NCI-H1417 (cell line): ENCODE measurements around the gene SMG9.

Experiments used
- DNase-seq, 3 experiments: peaks; one replicate each; lab custom pipeline; 2025; lab: John Stamatoyannopoulos, UW

The SMG9 gene

DNA sequence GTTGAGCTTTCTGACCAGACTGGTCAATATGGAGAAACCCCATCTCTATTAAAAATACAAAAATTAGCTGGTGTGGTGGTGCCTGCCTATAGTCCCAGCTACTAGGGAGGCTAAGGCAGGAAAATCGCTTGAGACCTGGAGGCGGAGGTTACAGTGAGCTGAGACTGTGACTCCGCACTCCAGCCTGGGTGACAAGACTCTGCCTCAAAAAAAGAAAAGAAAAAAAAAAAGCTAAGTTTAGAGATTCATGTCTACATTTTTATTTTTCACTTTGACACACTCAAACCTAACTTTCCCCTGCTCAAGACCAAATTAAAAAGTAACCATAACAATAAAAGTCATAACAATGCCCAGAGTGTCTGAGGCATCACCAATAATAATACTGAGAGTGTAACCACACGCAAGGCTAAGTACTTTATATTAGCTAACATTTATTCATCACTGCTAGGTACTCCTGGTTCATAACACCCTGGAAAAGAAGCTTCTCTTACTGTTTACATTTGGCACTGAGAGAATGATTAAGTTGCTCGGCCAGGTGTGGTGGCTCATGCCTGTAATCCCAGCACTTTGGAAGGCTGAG, 33.2 kb downstream of the SMG9 start:
- DNase-seq = no peak

DNA sequence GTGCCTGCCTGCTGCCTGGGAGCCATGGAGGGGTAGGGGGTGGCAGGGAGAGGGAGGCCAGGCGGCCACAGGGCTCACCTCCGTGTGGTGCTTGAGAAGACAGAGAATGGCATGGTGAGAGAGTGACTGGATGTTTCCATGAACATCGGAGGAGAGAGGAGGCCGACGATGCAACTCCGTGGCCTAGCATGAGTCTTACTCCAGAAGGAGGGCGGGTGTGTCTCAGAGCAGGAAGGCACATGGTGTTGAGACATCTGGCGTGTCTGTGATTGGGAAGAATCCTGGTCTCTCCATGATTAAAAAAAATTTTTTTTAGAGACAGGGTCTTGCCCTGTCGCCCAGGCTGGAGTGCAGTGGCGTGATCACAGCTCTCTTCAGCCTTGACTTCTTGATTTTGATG, 33.8 kb downstream of the SMG9 start:
- DNase-seq = no peak

DNA sequence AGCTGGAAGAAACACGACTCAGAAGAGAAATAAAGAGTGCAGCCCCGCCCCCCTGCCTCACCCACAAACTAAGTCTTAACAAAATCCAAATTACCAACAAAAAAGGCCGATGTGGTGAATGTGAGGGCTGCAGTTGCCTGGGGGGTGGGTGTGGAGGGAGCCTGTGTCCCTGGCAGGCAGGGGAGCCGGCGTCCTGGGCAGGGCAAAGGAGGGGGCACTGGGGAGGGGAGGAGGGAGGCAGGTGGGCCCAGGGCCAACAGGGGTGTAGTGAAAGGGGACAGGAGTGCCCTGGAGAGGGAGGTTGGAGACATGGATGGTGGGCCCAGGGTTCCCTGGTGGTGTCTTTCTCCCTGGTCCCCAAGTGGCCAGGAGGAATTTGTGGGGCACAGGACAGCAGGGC, 34.8 kb downstream of the SMG9 start:
- DNase-seq = no peak

DNA sequence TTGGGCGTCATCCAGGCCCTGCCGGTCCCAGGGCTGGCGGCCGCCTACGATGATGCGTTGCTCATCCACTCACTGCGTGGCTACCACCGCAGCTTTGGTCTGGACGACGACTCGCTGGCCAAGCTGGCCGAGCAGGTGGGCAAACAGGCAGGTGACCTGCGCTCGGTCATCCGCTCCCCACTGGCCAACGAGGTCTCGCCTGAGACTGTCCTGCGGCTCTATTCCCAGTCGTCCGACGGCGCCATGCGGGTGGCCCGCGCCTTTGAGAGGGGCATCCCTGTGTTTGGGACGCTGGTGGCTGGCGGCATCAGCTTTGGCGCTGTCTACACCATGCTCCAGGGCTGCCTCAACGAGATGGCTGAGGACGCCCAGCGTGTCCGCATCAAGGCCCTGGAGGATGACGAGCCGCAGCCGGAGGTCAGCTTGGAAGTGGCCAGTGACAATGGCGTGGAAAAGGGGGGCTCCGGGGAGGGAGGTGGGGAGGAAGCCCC, 35.3 kb downstream of the SMG9 start:
- no peak for DNase-seq

DNA sequence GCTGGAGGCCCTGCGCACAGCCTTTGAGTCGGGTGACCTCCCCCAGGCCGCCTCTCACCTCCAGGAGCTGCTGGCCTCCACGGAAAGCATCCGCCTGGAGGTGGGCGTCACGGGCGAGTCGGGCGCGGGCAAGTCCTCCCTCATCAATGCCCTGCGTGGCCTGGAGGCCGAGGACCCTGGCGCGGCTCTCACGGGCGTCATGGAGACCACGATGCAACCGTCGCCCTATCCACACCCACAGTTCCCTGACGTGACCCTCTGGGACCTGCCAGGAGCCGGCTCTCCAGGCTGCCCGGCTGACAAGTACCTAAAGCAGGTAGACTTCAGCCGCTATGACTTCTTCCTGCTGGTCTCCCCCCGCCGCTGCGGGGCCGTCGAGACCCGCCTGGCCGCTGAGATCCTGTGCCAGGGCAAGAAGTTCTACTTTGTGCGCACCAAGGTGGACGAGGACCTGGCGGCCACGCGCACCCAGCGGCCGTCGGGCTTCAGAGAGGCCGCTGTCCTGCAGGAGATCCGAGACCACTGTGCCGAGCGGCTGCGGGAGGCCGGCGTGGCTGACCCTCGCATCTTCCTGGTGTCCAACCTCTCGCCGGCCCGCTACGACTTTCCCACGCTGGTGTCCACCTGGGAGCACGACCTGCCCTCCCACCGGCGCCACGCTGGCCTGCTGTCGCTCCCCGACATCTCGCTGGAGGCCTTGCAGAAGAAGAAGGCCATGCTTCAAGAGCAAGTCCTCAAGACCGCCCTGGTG, 36.0 kb downstream of the SMG9 start:
- no peak for DNase-seq

DNA sequence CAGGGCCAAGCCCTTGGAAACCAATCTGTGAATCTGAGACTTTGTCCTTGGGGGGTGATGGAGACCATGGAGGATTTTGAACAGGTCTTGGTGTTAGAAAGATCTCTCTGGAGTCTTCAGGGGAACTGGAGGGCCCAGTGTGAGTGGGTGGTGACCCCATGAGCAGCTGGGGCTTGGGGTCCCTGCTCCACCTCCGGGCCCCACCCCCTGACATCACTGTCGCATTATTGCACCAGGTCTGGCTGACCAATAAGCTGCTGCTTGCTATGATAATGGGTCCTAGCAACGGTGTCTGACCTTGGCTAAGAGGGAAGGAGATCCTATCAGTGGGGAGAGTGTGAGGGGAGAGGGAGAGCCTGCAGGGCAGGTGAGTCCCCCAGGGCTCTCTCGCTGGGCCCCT, 39.0 kb downstream of the SMG9 start, which contains the start of gene IRGC:
Gene IRGC, plus strand, starts transcription at position 301 of the 400 bp plus-strand sequence. CDS start 2,483 bp downstream, outside the sequence.
- no peak for DNase-seq

DNA sequence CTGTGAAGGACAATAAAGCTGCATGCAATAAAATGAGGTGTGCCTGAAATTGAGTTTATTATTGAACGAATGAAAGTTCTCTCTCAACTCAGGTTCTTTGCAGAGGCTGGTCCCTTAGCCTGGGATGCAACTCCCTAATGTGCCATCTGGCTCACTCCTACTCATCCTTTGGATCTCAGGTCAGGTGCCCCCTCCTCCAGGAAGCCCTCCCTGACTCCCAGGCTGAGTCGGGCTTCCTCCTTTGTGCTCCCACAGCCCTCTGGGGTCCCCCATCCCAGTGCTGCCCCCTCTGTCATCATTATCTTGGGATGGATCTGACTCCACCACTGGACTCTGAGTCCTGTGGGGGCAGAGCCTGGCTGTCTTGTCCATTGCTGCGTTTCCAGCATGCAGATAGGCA, 41.6 kb downstream of the SMG9 start:
- no peak for DNase-seq

DNA sequence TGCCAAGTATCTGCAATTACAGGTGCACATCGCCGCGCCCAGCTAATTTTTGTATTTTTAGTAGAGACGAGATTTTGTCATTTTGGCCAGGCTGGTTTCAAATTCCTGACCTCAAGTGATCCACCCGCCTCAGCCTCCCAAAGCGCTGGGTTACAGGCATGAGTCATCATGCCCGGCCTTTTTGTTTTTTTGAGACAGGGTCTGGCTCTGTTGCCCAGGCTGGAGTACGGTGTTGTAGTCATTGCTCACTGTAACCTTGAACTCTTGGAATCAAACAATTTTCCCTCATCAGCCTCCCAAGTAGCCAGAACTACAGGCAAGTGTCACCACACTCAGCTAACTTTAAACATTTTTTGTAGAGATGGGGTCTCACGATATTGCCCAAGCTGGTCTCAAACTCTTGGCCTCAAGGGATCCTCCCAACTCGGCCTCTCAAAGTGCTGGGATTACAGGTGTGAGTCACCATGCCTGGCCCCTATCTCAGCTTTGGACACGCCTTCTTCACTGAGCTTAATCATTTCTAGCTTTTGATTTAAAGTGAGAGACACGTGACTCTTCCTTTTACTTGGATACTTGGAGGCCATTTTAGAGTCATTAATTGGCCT, 42.9 kb downstream of the SMG9 start:
- no peak for DNase-seq

DNA sequence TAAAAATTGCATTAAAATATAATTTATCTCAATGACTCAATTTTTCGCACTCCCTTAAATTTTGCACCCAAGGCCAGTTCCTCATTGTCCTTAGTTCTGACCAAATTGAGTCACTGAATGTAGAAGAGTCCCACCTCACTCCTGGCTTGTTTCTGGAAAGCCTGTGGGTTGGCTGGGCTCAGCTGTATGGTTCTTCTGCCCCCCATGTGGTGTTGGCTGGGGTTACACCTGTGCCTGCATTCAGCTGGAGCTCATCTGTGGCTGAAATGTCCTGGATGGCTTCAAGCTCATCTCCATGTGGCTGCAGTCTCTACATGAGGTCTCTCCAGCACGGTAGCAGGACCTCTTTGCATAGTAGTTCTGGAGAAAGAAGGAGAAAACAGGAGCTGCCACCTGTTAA, 46.0 kb downstream of the SMG9 start:
- no peak for DNase-seq

DNA sequence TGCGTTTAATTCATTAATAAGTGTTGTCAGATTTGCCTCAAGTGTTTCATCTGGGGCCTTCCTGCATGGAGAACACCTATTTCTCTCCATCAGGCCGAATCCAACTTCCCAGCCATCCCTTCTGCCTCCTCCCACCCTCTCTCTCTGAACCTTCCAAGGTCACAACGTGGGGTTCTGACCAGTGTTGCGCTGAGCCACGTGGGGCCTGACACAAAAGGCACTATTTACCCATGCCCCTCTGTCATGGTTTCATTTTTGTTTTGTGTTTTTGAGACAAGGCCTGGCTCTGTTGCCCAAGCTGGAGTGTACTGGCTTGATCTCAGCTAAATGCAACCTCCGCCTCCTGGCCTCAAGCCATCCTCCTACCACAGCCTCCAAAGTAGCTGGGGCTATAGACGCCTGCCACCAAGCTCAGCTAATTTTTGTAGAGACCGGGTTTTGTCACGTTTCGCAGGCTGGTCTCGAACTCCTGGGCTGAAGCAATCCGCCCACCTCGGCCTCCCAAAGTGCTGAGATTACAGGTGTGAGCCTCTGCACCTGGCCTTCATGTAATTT, 47.5 kb downstream of the SMG9 start:
- no peak for DNase-seq

DNA sequence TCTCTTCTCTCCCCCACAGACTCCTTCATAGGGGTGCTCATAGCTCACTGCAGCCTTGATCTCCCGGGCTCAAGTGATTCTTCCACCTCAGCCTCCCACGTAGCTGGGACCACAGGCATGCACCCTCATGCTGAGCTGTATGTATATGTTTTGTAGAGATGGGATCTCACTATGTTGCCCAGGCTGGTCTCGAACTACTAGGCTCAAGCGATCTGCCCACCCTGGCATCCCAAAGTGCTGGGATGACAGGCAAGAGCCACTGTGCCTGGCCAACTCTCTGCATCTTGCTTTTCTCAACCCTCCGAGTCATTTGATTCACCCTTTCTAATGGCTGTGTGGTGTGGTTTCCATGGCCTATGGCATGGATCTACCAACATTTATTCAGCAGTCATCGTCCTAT, 49.0 kb downstream of the SMG9 start:
- DNase-seq = no peak

DNA sequence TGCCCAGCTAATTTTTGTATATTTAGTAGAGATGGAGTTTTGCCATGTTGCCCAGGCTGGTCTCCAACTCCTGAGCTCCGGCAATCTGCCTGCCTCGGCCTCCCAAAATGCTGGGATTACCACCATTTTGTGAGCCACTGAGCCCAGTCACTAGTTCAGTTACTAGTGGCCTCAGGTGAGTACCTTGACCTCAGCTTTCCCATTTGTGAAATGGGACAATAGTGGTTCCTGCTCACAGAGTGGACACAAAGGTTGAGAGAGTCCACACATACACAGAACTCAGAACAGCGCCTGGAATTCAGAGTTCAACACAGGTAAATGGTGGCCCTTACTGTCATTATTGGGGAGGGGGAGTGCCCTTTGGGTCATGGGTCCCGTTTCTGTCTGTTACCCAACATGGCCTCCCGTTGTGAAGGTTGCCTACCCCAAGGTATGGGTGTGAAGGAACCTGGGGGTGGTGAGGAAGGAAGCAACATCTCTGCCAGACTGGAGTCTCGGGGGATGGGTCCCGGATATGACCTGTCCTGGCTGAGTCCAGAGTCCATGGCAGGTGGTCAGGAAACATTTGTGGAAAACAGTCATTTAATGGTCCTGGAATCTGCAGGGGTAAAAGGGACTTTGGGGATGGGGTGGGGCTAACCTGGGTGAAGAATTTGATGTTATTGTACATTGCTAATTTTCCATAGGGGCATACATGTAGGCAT, 50.6 kb downstream of the SMG9 start:
- DNase-seq = no peak

DNA sequence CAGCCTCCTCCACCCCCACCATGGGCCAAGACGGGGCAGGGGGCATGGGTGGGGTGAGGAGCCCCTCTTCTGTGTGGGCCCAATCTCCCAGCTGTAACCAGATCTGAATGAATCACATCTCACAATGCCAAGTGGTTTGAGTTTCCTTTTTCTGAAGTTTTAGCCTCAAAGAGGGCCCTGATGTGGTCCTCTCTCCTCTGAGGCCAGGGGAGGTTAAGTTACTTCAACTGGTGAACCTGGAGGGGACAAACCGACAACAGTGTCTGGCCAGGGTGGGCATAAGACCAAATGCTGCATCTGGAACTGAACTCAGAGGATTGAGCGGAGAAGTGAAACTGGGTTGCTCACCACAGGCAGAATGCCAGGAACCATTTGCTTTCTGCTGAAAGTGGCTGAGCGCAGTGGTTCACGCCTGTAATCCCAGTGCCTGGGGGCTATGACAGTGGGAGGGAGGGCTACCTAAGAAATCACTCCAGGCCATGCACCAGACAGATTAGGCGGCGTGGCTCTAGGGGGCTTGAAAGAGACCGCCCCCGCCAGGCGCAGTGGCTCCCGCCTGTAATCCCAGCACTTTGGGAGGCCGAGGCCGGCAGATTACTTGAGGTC, 54.3 kb downstream of the SMG9 start:
- DNase-seq = no peak

DNA sequence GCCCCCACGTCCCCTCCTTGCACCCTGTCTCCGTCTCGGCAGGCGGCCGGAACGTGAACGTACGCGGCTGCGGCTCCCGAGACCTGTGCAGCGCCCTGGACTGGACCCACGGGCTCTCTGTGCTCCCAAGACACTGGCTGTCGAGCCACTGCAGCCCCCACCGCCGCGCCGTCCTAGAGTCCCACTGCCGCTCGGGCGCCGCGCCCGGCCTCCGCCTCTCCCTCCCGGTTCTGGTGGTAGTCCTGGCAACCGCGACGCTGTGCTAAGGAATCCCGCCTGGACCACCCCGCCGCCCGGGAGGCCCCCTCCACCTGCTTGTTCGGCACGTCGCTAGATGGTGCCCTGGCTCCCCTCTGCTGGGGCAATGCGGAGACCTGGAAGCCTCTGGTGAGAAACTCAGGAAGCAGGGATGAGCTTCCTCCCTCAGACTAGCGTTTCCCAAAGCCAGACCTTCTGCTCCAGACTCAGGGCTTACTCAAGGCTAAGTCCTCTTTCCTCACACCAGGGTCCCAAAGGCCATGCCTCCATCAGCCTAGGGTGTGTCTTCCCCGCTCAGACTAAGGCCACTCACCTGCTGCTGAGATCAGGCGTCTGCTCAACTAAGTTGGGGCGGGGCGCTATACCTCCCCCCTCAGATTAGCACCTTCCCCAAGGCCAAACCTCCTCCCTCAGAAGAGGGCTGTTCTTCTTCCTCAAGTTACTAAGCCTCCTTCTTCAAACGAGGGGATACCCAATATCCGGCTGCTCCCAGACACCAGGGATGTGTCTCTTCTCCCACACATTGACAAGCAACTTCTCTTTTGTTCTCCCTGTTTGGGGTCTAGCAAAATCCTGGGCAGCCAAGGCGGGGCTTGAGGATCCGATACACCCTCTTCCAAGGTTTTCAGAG, 55.0 kb downstream of the SMG9 start:
- DNase-seq = peak in 2 of 3 experiments; percentile 13 to 16

DNA sequence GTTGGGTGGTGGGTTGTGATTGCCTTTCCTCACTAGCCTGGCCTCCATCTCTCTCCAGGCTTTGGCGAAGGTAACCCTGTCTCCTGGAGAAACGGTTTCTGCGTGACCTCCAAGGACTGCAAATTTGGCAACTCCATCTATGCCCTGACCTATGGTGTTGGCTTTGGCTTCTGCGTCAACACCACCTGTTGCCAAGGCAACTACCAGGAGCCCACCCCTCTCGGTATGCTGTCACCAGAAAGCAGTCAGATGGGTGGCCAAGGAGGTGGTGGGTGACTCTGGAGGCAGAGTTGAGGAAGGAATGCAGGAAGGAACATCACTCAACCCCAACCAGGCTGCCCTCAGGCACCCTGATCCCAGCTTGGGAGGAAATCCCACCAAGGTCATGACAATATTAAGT, 57.5 kb downstream of the SMG9 start:
- DNase-seq = no peak

DNA sequence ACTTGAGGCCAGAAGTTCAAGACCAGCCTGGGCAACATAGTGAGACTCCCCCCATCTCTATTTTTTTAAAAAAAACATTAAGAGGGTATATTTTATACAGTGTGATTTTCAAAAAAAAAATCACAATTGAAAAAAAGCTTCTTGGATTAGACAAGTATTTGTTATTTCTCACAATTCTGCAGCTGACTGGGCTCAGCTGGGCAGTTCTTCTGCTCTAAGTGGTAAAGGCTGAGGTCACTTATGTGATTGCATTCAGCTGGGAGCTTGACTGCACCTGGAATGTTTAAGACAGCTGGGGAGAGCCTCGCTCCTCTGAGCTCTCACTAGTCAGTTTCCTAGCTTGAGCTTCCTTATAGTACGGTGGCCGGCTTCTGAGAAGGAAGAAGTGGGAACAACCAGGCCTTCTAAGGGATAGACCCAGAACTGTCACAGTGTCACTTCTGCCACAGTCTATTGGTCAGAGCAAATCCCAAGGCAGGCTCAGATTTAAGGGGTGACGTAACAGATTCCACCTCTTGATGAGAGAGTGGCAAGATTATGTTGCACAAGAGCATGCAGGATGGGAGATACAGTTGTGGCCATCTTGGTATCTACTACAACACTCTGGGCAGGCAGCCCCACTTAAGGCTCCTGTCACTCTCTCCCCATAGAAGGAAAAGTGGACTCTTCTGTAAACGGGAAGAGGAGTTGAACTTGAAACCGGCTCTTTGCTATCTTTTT, 58.6 kb downstream of the SMG9 start:
- no peak for DNase-seq

DNA sequence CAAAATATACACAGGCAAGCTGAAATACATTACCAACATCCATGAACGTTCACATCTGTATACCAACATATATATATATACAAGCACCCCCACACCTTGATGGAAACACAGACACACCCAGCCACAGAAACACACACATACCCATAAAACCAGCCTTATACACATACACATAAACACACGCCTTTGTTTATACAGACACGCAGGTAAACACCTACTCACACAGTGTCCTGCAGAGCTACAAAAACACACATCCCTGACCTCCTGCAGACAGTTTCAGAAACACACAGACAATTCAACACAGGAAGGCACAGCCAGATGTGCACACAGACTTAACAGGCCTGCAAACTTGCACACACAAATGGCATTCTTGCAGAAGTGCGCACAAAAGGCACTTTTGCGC, 60.2 kb downstream of the SMG9 start:
- no peak for DNase-seq

DNA sequence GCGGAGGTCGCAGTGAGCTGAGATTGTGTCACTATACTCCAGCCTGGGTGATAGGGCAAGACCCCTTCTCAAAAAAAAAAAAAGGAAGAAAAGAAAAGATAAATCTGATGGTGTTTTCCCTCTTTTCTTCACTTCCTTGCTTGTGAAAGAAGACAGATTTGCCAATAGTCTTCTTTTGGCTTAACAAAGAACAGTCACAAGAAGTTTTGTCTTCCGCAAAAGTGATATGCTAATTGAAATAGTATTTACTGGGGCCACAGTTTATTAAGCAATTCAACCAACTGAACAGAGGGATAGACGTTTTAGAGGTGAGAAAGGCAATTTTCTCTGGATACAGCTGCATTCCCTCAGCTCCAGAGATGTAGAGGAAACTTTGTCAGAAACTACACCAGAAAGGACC, 61.9 kb downstream of the SMG9 start:
- no peak for DNase-seq

DNA sequence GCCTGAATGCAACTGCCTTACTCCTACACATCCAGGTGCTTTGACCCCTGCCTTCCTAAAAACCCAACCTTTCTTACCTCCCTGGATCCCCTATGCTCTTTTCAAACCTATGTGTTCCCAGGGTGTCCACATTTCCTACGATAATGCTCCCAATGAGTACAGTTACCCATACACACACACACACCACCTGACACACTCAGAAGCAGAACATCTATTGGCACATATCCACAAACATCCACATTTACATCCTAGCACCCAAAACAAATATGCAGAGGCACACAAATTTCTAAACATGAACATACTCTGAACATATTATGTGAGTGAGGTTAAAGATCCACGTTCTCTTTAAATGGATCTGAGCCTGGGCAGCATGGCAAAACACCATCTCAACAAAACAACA, 62.4 kb downstream of the SMG9 start:
- DNase-seq = no peak

DNA sequence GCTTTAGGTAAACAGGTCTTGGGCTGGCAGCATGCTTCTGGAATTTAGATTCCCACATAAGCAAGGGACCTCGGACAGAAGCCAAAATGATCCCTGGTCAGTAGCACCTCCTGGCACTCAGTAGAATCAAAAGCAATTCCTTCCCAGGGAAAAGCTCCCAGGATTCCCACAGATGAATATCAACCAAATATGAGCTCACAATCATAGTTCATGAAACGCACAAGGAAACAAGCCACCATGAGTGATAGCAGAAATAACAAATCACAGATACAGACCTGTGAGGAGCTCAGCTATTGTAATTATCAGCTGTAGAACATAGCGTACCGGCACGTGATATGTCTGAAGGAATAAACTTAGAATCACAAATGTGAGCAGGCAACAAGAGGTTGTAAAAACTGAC, 63.0 kb downstream of the SMG9 start:
- DNase-seq = no peak
